Activated gamma-delta T cell treated with anti-CD3 and anti-CD28 coated beads, Interleukin-2, amount 50 U/mL, for 16 hours (primary cell): ENCODE data around the gene MAN2A1.

ENCODE experiments used
- DNase-seq: peaks from one replicate; pipeline ENCODE4 v3.0.0-alpha.2; 2020; ENCODE audit warnings: low read depth

MAN2A1 gene

DNA sequence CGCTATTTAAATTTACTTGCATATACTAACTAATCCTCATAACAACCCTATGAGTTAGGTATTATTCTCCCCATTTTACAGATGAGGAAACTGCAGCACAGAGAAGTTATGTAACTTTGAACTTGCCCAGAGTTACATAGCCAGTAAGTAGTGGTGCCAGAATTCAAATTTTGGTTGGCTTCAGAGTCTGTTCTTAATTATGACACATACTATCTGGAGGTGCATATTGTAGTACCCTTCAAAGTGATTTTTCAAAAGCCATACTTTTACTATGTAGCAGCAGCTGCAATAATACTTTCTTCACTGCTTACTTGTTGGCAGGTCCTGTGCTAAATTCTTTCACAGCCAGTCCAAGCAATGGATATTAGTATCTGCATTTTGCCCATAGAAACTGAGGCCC lies 16.4 kb downstream of the MAN2A1 start:
- no peak for DNase-seq

GRCh38 chr5:109707531-109707930 lies 17.8 kb downstream of the MAN2A1 start:
- no peak for DNase-seq

GRCh38 chr5:109708813-109709212 lies 19.1 kb downstream of the MAN2A1 start:
- no peak for DNase-seq

DNA sequence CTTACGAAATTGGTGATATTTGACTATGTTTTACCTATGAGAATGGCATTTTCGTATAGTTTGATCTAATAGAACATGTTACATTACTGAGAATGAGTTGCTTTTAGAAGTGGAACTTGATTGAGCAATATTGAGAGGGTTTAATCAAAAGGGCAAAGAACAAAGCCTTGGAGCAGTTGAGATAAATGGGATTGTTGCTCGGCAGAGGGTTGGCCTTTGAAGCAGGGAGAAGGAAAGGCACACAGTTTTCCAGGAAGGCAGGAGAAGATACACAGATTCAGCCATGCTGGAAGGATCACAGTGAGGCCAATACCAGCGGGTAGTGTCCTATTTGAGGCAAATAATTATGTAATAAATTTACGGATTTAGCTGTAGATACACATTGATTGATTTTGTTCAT lies 19.5 kb downstream of the MAN2A1 start:
- DNase-seq: no peak

GRCh38 chr5:109711673-109712072 lies 21.9 kb downstream of the MAN2A1 start:
- DNase-seq: no peak

DNA sequence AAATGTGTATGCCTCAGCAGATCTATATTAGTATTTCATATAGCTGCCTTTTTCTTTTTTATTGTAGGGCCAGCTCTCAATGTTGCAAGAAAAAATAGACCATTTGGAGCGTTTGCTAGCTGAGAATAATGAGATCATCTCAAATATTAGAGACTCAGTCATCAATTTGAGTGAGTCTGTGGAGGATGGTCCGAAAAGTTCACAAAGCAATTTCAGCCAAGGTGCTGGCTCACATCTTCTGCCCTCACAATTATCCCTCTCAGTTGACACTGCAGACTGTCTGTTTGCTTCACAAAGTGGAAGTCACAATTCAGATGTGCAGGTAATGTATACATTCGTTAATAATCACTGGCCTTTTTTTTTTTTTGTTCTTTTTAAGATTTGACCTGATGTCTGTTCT lies 23.7 kb downstream of the MAN2A1 start:
- DNase-seq: no peak

DNA sequence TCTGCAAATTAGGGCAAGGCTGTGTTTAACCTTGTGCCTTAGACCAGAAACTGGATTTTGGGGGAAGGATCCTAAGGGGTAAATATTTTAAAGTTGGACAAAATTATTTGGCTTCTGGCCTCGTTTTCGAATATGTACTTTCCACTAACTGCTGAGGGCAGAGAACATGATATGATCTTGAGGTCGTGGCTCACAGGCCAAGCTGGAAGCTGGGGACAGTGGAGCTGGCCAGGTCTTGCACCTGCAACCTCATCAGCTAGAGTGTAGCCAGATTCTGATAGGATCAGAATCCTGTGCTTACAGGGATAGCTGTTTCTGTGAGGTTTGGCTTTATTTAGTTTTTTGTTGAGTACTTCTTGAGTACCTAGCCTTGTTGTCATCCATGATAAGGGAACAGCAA lies 24.9 kb downstream of the MAN2A1 start:
- no peak for DNase-seq

- no peak for DNase-seq
These were observed 28.5 kb downstream of the MAN2A1 start for GRCh38 chr5:109718216-109718615.

DNA sequence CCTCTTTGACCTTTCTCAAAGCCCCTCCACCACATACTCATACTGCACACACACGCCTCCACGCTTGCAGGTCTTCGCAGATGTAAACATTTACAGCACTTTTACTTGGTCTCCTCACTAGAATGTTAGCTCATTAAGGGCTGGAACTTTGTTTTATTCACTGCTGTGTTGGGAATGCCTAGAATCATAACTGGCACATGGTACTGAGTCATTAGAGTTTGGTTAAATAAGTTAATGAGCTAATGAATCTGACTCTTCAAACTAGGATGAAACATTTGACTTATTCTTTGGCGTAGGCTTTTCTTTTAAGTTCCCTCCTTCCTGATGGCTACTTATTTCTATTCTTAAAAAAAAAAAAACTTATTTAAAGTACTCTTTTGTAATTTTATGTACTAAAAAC lies 28.9 kb downstream of the MAN2A1 start:
- no peak for DNase-seq

GRCh38 chr5:109719978-109720377 lies 30.3 kb downstream of the MAN2A1 start:
- DNase-seq: no peak

DNA sequence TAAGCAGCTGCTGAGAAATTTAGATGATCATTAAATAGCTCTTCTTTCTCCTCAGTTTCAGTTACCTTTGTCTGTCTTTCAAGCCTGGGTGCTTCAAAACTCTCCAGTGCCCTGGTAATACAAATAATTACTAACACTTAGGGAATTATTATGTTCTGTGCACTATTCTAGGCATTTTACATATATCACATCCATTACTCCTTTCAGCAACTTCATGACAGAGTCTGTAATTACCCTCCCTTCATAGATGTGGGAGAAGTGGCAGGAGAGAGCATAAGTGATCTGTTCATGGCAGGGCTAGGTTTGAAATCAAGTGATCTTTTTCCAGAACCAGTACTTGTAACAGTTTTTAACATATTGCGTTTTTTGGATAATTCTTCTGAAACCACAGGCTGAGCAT lies 32.0 kb downstream of the MAN2A1 start:
- no peak for DNase-seq

- no peak for DNase-seq
These were observed 33.9 kb downstream of the MAN2A1 start for GRCh38 chr5:109723606-109724005.

DNA sequence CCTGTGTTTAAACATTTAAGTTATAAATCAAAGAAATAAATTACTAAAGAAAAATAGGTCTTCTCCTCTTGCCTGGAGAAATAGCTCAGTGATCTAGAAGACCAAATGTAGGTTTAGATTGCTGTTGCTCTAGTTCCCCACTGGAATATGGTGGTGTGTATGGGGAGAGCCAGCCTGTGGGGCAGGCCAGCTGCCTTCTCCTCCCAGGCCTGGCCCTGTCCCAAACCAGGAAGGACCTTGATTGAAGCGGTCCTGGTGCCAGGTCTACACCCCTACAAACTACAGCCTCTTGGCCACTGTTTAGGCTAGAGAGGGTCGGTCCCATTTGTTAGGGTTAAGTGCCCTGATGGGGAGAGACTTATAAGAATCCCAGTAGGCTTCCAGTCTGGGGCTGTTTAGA lies 35.4 kb downstream of the MAN2A1 start:
- DNase-seq: no peak

DNA sequence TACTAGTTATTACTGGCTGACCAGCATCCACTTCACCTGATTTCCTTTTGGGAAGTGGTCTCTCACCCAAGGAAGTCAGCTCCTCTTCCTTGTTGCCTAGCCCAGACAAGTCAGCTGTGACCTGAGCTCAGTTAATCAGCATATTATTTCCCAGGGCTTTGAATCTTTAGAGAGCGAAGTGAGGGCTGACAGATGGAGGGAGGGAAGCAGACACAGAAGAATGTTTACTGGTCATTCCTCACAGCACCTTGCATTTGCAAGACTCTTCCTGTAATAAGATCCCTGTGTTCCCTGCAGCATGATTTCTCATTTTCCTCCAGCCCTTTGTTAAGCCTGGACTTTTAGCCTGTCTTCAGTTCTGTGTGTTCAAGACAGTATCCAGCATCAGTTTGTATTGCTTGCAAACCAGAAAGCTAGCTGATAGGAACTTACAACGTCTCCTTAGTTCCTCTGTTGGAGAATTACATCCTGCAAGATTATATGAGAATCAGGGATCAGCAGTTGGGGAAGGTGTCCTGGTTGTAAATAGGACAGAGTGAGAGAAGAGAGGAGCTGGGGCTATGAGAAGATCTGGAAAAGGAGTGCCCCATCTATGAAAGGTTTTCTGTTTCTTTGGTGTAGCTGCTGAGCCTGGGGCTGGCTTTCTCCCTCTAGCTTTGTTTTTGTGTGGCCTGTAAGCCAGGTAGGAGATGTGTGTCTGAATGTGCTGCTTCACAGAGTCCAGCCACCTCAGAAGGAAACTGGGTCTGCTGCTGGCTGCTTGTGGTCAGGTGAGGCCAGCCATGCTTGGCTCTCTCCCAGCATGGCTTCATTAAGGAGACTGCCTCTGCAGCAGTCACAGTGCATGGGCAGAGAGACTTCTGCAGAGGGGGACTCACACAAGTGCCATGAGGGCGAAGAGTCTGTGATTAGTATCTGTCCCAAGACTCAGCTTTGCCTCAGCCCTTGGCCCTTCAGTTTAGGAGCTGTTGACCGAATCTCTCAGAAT lies 50.3 kb downstream of the MAN2A1 start:
- no peak for DNase-seq

- DNase-seq: no peak
These were observed 51.2 kb downstream of the MAN2A1 start for GRCh38 chr5:109740966-109741365.

DNA sequence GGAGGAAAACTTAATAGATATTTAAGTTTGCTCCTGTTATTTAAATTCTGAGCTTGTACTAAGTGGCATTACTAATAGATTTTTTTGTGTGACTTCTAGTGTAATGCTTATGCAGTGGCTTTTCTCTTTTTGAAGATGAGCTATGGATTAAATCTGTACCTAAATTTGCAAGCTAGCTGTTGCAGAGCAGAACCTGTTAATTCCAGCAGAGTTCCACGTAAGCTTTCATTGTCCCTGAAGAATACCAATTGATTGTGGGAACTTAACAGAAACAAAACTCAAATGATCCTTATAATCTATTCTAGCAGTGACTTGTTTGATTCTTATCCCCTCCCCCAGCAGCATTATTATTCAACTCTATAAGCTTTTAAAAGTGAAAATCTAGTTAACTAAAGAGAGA lies 51.7 kb downstream of the MAN2A1 start:
- no peak for DNase-seq

- no peak for DNase-seq
These were observed 53.4 kb downstream of the MAN2A1 start for GRCh38 chr5:109743041-109743531.

GRCh38 chr5:109743770-109744212 lies 54.1 kb downstream of the MAN2A1 start:
- DNase-seq: no peak

- DNase-seq: no peak
These were observed 54.5 kb downstream of the MAN2A1 start for GRCh38 chr5:109744261-109744660.

DNA sequence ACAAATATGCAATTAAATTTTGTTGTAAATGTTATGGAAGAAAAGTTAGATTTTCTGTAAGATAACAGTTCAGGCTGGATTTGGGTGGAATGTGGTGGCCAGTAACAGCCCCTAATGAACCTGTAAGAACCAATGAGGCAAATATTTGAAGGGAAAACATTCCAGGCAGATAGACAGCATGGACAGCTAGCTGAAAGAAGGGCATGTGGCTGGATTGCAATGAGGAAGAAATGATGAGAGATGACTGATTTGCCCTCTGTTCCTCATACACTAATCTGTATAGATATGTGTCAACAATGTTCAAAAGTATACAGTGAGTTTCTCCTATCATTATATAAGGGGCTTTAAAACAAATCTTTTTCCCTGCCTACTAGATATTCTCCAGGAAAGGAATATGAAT lies 58.8 kb downstream of the MAN2A1 start:
- DNase-seq: no peak

GRCh38 chr5:109750463-109750862 lies 60.7 kb downstream of the MAN2A1 start:
- no peak for DNase-seq

- DNase-seq: no peak
These were observed 63.6 kb downstream of the MAN2A1 start for GRCh38 chr5:109753279-109753678.

- DNase-seq: no peak
These were observed 64.6 kb downstream of the MAN2A1 start for GRCh38 chr5:109754319-109754718.

GRCh38 chr5:109755761-109756160 lies 66.0 kb downstream of the MAN2A1 start:
- no peak for DNase-seq
